ENCODE results near the gene OPRL1.

The OPRL1 gene

DNA sequence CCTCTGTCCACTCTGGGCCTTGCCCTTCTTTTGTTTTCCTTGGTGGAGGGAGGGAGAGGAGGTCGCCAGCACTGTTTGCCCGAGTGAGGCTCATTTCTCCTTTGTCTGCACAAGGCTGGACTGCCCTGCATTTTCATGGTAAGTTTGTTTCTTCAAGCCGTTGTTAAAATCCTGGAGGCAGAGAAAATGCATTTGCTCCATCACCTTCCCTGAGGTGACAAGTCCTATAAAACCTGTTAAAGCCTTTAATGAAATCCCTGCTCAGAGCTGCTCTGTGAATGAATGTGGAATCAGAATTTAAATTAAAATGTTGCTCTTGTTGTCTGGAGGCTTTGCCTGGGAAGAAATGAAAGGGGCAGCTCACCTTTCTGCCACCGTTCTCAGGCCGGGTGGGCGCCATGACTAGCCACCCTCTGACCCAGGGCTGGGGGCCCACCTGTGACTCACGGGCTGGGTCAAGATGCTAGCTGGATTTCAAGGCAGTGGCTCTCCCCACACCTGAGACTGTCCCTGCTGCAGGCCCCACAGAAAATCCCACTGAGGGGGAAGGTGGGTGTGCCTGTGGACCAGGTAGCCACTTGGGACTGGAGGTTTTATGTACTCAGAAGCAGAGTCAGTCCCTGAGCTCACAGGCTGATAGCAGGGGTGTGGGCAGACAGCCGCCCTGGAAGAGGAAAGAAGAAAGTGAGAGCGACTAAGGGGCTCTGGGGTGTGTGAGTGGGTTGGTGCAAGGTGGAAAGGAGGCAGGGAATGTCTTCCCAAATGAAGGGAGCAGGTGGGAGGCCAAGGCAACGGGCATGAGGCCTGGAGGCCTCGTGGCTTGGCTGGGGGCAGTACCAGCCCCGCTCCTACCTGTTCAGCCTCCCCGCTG, 60.4 kb downstream of the OPRL1 start:
- peaks cover 2% of the 10 kb centered on the region for H3K27me3 Mint-ChIP-seq
- H3K27ac Mint-ChIP-seq, result no peak overlapping the region
- no peaks in the 10 kb centered on the region for H3K9me3 Mint-ChIP-seq
- no peaks in the 10 kb centered on the region for H3K36me3 Mint-ChIP-seq
- H3K4me3 Mint-ChIP-seq, result no peak overlapping the region
- H3K4me1 Mint-ChIP-seq, result no peaks in the 10 kb centered on the region

DNA sequence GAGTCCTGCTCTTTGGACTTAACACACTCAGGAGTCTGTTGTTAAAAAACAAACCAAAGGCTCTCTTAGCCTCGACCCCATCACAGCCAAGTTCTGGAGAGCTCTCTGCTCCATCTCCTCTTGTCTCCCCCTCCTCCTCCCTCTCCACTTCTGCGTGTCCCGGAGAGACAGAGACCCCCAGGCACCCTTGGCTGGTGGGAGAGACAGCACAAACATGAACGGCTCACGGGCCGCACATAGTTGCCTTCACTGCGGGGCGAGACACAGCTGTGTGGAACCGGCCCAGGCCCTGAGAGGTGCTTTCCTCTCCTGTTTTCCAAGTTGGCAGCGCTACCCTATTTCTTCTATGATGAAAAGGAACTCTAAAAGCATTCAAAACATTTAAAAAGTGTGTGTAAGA, 61.1 kb downstream of the OPRL1 start:
- Mint-ChIP-seq H3K4me3 (no peak overlapping the region), H3K9me3 (no peaks in the 10 kb centered on the region), H3K4me1 (no peaks in the 10 kb centered on the region), H3K27me3 (peaks cover 2% of the 10 kb centered on the region), H3K27ac (no peak overlapping the region), H3K36me3 (no peaks in the 10 kb centered on the region)

DNA sequence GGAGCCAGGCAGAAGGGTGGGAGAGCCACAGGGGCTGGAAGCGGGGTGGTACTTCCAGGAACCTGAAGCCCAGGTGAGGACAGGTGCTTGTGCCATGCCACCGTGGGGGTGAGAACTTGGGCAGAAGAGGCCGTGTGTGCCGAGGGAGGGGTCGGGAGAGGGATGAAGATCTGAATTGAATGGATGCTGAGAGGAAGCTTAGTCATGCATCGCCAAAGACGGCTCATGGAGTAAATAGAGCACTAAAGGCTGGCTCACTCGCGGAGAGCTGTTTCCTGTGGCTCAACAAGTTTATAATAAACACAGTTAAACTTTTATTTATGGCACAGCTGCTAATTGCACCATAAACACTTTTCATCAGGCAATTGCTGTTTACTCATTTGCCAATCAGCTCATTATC, 62.7 kb downstream of the OPRL1 start:
- H3K4me1 Mint-ChIP-seq, result no peaks in the 10 kb centered on the region
- H3K9me3 Mint-ChIP-seq, result no peaks in the 10 kb centered on the region
- no peaks in the 10 kb centered on the region for H3K36me3 Mint-ChIP-seq
- no peak overlapping the region for H3K27ac Mint-ChIP-seq
- H3K27me3 Mint-ChIP-seq, result peaks cover 2% of the 10 kb centered on the region
- H3K4me3 Mint-ChIP-seq, result no peak overlapping the region

DNA sequence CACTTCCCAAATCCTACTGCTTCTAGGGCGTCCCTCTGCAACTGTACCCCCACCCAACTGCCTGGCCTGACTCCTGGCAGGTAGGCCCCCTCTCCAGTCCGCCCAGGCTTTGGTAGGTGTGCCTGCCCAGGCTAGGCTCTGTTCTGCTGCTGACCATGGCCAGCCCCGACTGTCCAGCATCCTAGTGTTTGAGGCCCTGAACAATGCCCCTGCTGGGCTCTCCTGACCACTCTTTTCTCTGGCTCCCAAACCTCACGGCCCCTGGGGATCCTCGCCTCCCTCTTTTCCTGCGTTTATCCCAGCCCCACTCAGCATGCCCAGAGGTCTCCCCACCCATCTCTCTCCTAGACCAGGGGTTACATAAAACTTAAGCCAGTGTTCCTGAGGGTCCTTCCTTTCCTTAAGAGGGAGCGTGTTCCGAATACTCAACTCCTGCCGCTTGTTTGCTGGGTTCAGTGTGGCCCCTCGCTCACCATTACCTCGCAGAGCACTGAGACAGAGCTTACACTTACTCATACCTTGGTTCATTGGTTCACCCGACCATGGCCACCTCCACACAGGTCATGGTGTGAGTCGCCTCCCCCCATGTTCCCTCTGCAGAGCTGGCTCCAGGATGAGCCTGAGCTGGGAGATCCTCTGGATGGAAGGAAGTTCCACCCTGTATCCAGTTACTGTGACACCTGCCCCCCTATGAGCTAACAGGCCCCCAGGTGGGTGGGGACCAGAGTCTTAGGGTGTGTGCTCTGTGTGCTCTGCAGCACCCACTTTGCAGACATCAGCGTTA, 63.3 kb downstream of the OPRL1 start:
- H3K27me3 Mint-ChIP-seq, result peaks cover 2% of the 10 kb centered on the region
- no peak overlapping the region for H3K4me3 Mint-ChIP-seq
- no peaks in the 10 kb centered on the region for H3K4me1 Mint-ChIP-seq
- no peaks in the 10 kb centered on the region for H3K36me3 Mint-ChIP-seq
- H3K9me3 Mint-ChIP-seq, result no peaks in the 10 kb centered on the region
- H3K27ac Mint-ChIP-seq, result no peak overlapping the region

DNA sequence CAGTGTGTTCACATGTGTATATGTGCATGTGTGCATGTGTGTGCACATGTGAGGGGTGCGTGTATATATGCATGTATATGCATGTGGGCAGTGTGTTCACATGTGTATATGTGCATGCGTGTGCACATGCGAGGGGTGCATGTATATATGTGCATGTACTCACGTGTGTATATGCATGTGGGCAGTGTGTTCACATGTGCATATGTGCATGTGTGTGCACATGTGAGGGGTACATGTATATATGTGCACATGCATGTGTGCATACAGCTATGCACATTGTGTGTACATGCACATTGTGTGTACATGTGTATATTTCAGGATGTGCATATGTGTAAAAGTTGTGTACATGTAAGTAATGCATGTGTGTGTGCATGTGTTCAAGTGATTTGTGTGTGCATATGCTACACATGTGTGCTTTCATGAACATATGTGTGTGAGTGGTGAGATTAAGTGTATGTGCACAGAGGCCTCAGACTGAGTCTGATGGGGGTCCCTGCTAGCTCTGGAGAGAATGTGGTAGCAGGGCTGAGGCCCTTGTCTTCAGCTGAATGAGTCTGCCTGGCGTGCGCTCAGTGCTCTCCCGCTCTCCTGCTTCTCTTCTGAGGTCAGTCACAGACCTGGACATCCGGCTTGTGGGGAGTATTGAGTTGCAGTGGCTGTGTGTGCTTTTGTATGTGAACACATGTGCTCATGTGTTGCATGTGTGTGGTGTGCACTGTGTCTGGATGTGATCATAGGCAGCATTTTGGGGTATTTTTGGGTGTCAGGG, 64.4 kb downstream of the OPRL1 start:
- no peaks in the 10 kb centered on the region for H3K9me3 Mint-ChIP-seq
- H3K4me3 Mint-ChIP-seq, result no peak overlapping the region
- peak overlapping the region; percentile 1 for H3K27ac Mint-ChIP-seq
- peaks cover 2% of the 10 kb centered on the region for H3K27me3 Mint-ChIP-seq
- H3K4me1 Mint-ChIP-seq, result no peaks in the 10 kb centered on the region
- H3K36me3 Mint-ChIP-seq, result no peaks in the 10 kb centered on the region

DNA sequence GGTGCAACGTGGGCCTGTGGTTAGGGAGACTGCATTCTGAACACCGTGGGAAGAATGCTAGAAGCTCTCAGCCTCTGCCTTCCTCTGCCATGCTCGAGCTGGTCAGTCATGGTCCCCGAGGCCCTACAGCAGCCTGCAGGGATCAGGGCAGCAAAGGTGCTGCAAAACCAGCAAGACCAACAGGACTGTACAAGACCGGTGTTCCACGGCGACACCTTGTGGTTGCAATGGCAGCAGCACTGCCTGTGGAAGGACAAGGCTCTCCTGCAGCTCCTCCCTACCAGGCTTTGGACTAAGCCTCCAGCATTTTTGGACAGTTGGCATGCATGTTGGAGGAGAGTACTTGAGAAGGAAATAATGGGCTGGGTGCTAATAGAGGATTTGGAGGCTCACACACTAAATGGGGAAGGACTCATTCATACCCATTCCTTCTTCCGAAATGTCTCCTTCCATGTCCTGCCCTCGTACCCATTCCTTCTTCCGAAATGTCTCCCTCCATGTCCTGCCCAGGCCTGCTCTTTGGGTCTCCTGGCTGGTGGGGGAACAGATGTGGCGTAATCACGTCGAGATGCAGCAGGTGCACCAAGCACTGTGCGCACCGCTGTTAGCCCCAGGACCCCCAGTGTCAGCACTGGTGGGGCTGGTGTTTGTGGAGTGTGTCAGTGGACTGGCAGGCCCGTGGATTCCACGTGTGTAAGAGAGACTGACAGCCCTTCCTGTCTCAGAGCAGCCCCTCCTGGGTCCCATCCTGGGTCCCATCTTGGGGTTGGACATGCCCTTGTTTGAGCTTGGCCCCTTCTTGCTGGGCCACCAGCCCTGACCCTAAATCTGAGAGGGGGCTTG, 65.8 kb downstream of the OPRL1 start:
- H3K27me3 Mint-ChIP-seq, result peaks cover 2% of the 10 kb centered on the region
- H3K27ac Mint-ChIP-seq, result no peak overlapping the region
- no peaks in the 10 kb centered on the region for H3K4me1 Mint-ChIP-seq
- H3K4me3 Mint-ChIP-seq, result no peak overlapping the region
- no peaks in the 10 kb centered on the region for H3K9me3 Mint-ChIP-seq
- no peaks in the 10 kb centered on the region for H3K36me3 Mint-ChIP-seq

DNA sequence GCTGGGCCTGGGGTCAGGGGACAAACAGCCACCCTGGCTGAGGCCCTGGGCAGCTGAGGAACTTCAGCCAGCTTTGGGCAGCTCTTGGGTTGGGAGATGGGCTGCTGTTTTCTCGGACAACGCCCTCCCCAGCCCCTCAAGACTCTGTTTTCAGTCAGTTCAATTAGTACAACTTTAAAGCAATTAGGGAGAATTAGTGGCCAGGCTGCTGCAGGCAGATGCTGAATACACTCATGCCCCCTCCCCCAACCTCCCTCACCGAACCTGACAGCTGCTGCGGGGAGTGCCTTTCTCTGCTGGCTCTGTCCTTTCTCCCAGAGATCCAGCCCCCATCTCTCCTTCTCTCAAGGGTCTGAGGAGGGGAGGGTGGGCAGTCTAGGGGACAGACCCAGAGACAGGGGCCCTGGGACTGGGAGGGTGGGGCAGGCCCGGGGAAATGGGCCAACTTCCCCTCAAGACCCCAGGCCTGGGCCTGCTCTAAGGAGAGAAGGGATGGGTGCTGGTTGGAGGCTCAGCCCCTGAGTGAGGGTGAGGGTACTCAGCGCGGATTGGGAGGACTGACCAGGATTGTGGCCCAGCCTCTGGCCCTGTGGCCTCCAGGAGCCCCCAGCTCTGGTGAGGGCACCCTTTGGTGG, 66.5 kb downstream of the OPRL1 start:
- Mint-ChIP-seq H3K9me3 (no peaks in the 10 kb centered on the region), H3K27ac (no peak overlapping the region), H3K4me1 (no peaks in the 10 kb centered on the region), H3K27me3 (peaks cover 2% of the 10 kb centered on the region), H3K36me3 (no peaks in the 10 kb centered on the region), H3K4me3 (no peak overlapping the region)

DNA sequence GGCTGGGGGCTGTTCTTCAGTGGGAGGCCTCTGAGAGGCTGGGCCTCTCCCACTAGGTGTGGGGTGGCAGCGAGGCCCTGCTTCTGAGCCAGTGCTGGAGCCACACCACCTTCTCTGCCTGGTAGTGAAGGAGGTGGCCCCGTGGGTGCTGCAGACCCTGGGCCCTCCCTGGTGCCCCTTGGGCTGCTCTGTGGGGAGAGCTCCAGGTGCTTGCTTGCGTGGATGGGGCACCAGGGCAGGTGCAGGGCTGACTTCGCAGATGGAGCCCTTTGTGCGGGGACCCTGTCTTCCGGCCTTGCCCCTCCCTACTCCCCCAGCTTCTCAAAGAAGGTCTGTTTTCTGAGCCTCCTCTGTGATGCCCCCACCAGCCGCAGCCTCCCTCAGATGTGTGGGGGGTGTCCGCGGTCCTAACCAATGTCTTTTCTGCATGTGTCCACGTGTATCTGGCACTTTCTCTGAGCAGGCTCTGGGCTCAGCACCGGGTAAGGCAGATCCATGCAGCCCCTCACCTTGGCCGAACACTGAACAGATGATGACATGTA, 67.1 kb downstream of the OPRL1 start:
- Mint-ChIP-seq H3K27ac (no peak overlapping the region), H3K9me3 (no peaks in the 10 kb centered on the region), H3K4me1 (no peaks in the 10 kb centered on the region), H3K27me3 (peaks cover 2% of the 10 kb centered on the region), H3K36me3 (no peaks in the 10 kb centered on the region), H3K4me3 (no peak overlapping the region)

DNA sequence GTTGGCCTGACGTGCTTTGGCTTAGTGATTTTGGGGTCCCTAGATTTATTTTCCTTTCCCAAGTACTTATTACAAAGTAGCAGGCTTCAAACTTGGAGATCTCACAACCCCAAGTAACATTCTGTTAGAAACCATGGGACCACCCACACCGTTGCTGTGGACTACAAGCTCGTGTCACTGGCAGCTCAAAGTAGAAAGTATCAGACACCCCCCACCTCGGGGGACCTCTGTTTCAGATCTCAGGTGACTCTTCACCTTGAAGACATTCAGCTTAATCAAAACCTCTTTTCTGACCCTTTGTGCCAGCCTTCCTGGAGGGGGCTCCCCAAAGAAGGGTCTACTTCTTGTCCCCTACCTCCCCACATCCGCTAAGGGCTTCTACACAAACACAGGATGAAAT, 68.7 kb downstream of the OPRL1 start:
- no peaks in the 10 kb centered on the region for H3K36me3 Mint-ChIP-seq
- H3K4me3 Mint-ChIP-seq, result no peak overlapping the region
- no peaks in the 10 kb centered on the region for H3K4me1 Mint-ChIP-seq
- H3K27ac Mint-ChIP-seq, result no peak overlapping the region
- H3K27me3 Mint-ChIP-seq, result no peaks in the 10 kb centered on the region
- H3K9me3 Mint-ChIP-seq, result no peaks in the 10 kb centered on the region

DNA sequence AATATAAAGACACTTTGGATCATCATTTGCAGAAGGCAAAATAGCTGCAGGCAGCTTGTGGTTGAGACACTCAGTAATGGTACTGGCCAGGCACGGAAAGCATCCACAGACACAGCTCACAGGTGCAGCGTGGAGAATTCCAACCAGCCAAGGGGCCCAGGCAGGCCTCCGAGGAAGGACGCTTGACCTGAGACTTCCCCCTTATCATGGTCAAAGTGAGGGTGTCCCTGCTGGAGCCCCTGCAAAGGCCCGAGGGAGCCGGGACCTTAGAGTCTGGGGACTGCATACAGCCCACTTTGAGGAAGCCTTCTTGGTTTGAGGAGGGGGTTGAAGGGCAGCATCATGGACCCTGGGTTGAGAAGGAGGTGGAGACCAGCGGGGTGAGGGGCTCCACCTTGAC, 69.3 kb downstream of the OPRL1 start:
- Mint-ChIP-seq H3K9me3 (no peaks in the 10 kb centered on the region), H3K4me1 (no peaks in the 10 kb centered on the region), H3K4me3 (no peak overlapping the region), H3K36me3 (no peaks in the 10 kb centered on the region), H3K27me3 (no peaks in the 10 kb centered on the region), H3K27ac (no peak overlapping the region)

DNA sequence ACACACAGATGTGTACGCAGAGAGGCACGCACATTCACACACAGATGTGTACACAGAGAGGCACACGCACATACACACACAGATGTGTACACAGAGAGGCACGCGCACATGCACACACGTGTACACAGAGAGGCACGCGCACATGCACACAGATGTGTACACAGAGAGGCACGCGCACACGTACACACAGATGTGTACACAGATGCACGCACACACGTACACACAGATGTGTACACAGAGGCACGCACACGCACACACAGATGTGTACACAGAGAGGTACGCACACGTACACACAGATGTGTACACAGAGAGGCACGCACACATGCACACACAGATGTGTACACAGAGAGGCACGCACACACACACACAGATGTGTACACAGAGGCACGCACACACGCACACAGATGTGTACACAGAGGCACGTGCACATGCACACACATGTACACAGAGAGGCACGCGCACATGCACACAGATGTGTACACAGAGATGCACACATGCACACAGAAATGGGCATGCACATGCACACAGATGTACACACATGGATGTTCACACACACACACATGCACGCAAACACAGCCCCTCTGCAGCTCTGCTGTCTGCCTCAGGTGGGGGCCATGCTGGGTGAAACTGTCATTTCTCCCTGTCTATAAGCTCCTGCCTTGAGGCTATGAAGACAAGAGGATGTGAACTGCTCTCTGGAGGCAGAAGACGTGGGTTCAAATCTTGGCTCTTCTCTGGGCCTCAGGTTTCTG, 70.1 kb downstream of the OPRL1 start:
- no peak overlapping the region for H3K27ac Mint-ChIP-seq
- no peaks in the 10 kb centered on the region for H3K36me3 Mint-ChIP-seq
- H3K27me3 Mint-ChIP-seq, result no peaks in the 10 kb centered on the region
- no peaks in the 10 kb centered on the region for H3K4me1 Mint-ChIP-seq
- H3K4me3 Mint-ChIP-seq, result no peak overlapping the region
- no peaks in the 10 kb centered on the region for H3K9me3 Mint-ChIP-seq

Measured in activated naive CD4-positive, alpha-beta T cell treated with anti-CD3 and anti-CD28 coated beads, Interleukin-2, amount 50 U/mL, for 24 hours (primary cell).